SK-N-SH (cell line): ENCODE results near the gene CD6. TPM values are rescaled to one million over a fixed set of nuclear protein-coding genes. Genes with fewer than 3 reads are reported as not detected.
A peak's percentile ranks its signal among the peaks of the same experiment; 100 is the strongest.

ENCODE experiments used
- CTCF ChIA-PET: fragments of 300-600, 350-600 bp; formaldehyde crosslinking; extraction: SDS; loops from one replicate; lab custom pipeline; 2021; lab: Yijun Ruan, JAX
- POLR2A ChIA-PET: fragments of 350-600 bp; sonication (Branson Sonifier 250); formaldehyde crosslinking; extraction: SDS; loops from one replicate; lab custom pipeline; 2020; ENCODE audit warnings: antibody characterized with exemption, inconsistent platforms; lab: Yijun Ruan, JAX
- DNase-seq: peaks from one replicate; pipeline ENCODE4 v3.0.0; 2012
- H2AFZ ChIP-seq: fragments of 200-600 bp; sonication (generic); 2 replicates; pipeline ENCODE4 v1.8.1; 2016; ENCODE audit warnings: antibody characterized with exemption, mild to moderate bottlenecking, low read depth
- H3F3A ChIP-seq: fragments of 200-600 bp; sonication (generic); replicated peaks from 2 replicates; pipeline ENCODE3; 2016; ENCODE audit warnings: antibody characterized with exemption, mild to moderate bottlenecking; ENCODE audit not compliant: insufficient read depth
- H3K27ac ChIP-seq, 2 experiments: fragments of 200-500 bp in 1 of 2; fragments of 200-600 bp in 1 of 2; sonication (Bioruptor generic) in 1 of 2; sonication (generic), shearing (Covaris generic) in 1 of 2; 2 replicates each; pipeline versions ENCODE4 v1.5.1 to v1.6.1; 2014 to 2016; ENCODE audit warnings: low read depth in 2 of 2, inconsistent platforms in 1 of 2, low read length in 1 of 2, mild to moderate bottlenecking in 1 of 2, mixed read lengths in 1 of 2
- H3K27me3 ChIP-seq: fragments of 200-600 bp; sonication (generic), shearing (Covaris generic); 2 replicates; pipeline ENCODE4 v1.6.1; 2016; ENCODE audit warnings: mixed run types; ENCODE audit not compliant: insufficient read depth
- H3K36me3 ChIP-seq, 2 experiments: fragments of 200-500 bp in 1 of 2; fragments of 200-600 bp in 1 of 2; sonication (Bioruptor generic) in 1 of 2; sonication (generic) in 1 of 2; replicated peaks in 1 of 2; 2 replicates each; pipeline versions ENCODE3 to v1.5.1; 2014 to 2016; ENCODE audit warnings: low read length in 1 of 2, mild to moderate bottlenecking in 1 of 2; ENCODE audit not compliant: insufficient read depth in 2 of 2, control insufficient read depth in 1 of 2
- H3K4me1 ChIP-seq, 2 experiments: fragments of 200-500 bp in 1 of 2; fragments of 200-600 bp in 1 of 2; sonication (Bioruptor generic) in 1 of 2; sonication (generic), shearing (Covaris generic) in 1 of 2; 2 replicates each; pipeline versions ENCODE4 v1.5.1 to v1.6.1; 2014 to 2016; ENCODE audit warnings: low read depth in 1 of 2, low read length in 1 of 2, mixed run types in 1 of 2; ENCODE audit not compliant: insufficient read depth in 2 of 2, control insufficient read depth in 1 of 2
- H3K4me2 ChIP-seq: fragments of 200-600 bp; sonication (generic), shearing (Covaris generic); 2 replicates; pipeline ENCODE4 v1.6.1; 2017; ENCODE audit warnings: mixed run types
- H3K4me3 ChIP-seq, 2 experiments: fragments of 200-500 bp in 1 of 2; fragments of 200-600 bp in 1 of 2; sonication (Bioruptor generic) in 1 of 2; sonication (generic), shearing (Covaris generic) in 1 of 2; 2 replicates each; pipeline versions ENCODE4 v1.5.1 to v1.8.1; 2014 to 2016; ENCODE audit warnings: low read depth in 2 of 2, inconsistent platforms in 1 of 2, low read length in 1 of 2, mild to moderate bottlenecking in 1 of 2, mixed read lengths in 1 of 2, moderate library complexity in 1 of 2
- H3K79me2 ChIP-seq: fragments of 200-600 bp; sonication (generic); 2 replicates; pipeline ENCODE4 v1.8.1; 2017; ENCODE audit warnings: mild to moderate bottlenecking; ENCODE audit not compliant: insufficient read depth
- H3K9ac ChIP-seq: fragments of 200-600 bp; sonication (generic); 2 replicates; pipeline ENCODE4 v1.6.1; 2017; ENCODE audit warnings: mixed run types
- H3K9me2 ChIP-seq: fragments of 200-600 bp; sonication (generic); 2 replicates; pipeline ENCODE4 v1.6.1; 2017; ENCODE audit warnings: mixed run types
- H3K9me3 ChIP-seq: fragments of 200-600 bp; sonication (generic); 2 replicates; pipeline ENCODE4 v1.6.1; 2017; ENCODE audit warnings: mixed run types, mild to moderate bottlenecking, moderate library complexity
- H4K20me1 ChIP-seq: fragments of 200-600 bp; sonication (generic); 2 replicates; pipeline ENCODE4 v1.6.1; 2017; ENCODE audit warnings: mild to moderate bottlenecking, mixed run types; ENCODE audit not compliant: insufficient read depth
- EP300 ChIP-seq, 2 experiments: IDR thresholded peaks; 2 replicates each; pipeline versions ENCODE4 v1.4.0 to v1.6.1; 2012; ENCODE audit warnings: borderline replicate concordance in 1 of 2, low read depth in 1 of 2, low read length in 1 of 2
- FOSL2 ChIP-seq: IDR thresholded peaks from 2 replicates; pipeline ENCODE4 v1.4.0; 2012; ENCODE audit warnings: low read depth, mild to moderate bottlenecking, moderate library complexity, borderline replicate concordance
- FOXJ3 ChIP-seq: sonication (generic); formaldehyde crosslinking; IDR thresholded peaks from 2 replicates; pipeline ENCODE4 v1.5.1; 2020; ENCODE audit warnings: mild to moderate bottlenecking, missing genetic modification reagents
- FOXM1 ChIP-seq: IDR thresholded peaks from 2 replicates; pipeline ENCODE4 v1.4.0; 2012; ENCODE audit warnings: low read depth, mild to moderate bottlenecking
- IRF3 ChIP-seq: fragments of 150-350 bp; IDR thresholded peaks from 2 replicates; pipeline ENCODE4 v1.6.1; 2016; ENCODE audit warnings: mild to moderate bottlenecking, low read depth, low read length
- MAX ChIP-seq: IDR thresholded peaks from 2 replicates; pipeline ENCODE4 v1.4.0; 2012; ENCODE audit warnings: low read depth
- NRF1 ChIP-seq: IDR thresholded peaks from 2 replicates; pipeline ENCODE4 v1.6.1; 2012; ENCODE audit warnings: low read depth, mild to moderate bottlenecking, low read length
- POLR2AphosphoS5 ChIP-seq: IDR thresholded peaks from 2 replicates; pipeline ENCODE4 v1.6.1; 2012; ENCODE audit warnings: low read depth, low read length
- RCOR1 ChIP-seq: fragments of 150-350 bp; IDR thresholded peaks from 2 replicates; pipeline ENCODE4 v1.6.1; 2017; ENCODE audit warnings: antibody characterized with exemption, low read length
- REST ChIP-seq: IDR thresholded peaks from 2 replicates; pipeline ENCODE4 v1.6.1; 2012; ENCODE audit warnings: mild to moderate bottlenecking, low read depth, low read length, moderate library complexity
- SIN3A ChIP-seq: IDR thresholded peaks from 2 replicates; pipeline ENCODE4 v1.6.1; 2012; ENCODE audit warnings: low read depth, mild to moderate bottlenecking, low read length, moderate library complexity, borderline replicate concordance
- SMC3 ChIP-seq: IDR thresholded peaks from 2 replicates; pipeline ENCODE4 v1.6.1; 2012; ENCODE audit warnings: low read depth, low read length, improper control_type of control experiment
- TAF1 ChIP-seq: IDR thresholded peaks from 2 replicates; pipeline ENCODE4 v1.6.1; 2012; ENCODE audit warnings: low read depth, mild to moderate bottlenecking, low read length, moderate library complexity, borderline replicate concordance
- TCF12 ChIP-seq: IDR thresholded peaks from 2 replicates; pipeline ENCODE4 v1.4.0; 2012
- USF1 ChIP-seq: IDR thresholded peaks from 2 replicates; pipeline ENCODE4 v1.4.0; 2012; ENCODE audit warnings: low read depth, borderline replicate concordance
- WGBS: methylation state at CpG from one replicate; pipeline ENCODE4 v1.1.6; 2017; ENCODE audit warnings: low lambda C conversion rate; 5-methylcytosine and 5-hydroxymethylcytosine counted together
- polyA plus RNA-seq, 3 experiments: library from polyadenylated mRNA; depleted of rRNA; stranded (reverse); fragments of >200 nt; gene quantifications; 2 replicates each; pipeline ENCODE4 v1.2.3, GENCODE V29; 2012
- TF ChIP-seq, protein P1 (sequence below): IDR thresholded peaks from 2 replicates; pipeline ENCODE4 v1.4.0; 2012; ENCODE audit warnings: low read depth, borderline replicate concordance

Gene CD6
- polyA plus RNA-seq, 1 of the 3 experiments (the other 2 are of a cell fraction) = not detected

- DNase-seq = peak; percentile 78
- Histone ChIP-seq H3K27me3 (peaks cover 13% of the 10 kb centered on the region; the same call in 1 of the 2 replicates), H3K79me2 (no peaks in the 10 kb centered on the region), H4K20me1 (no peaks in the 10 kb centered on the region), H3K4me3 (peak overlapping the region in 1 of 2 experiments; percentile 19; a peak in 3 of 4 replicates), H3F3A (no peaks in the 10 kb centered on the region), H3K36me3 (no peaks in the 10 kb centered on the region), H2AFZ (no peak overlapping the region), H3K27ac (no peak overlapping the region), H3K4me1 (peaks cover 4 to 22% of the 10 kb centered on the region in 2 experiments; a peak in 2 of 4 replicates), H3K9me2 (no peaks in the 10 kb centered on the region), H3K9me3 (no peaks in the 10 kb centered on the region), H3K4me2 (peak overlapping the region; percentile 59; the same call in 1 of the 2 replicates), H3K9ac (no peak overlapping the region)
- TF ChIP-seq FOSL2 = no peak
- ChIA-PET CTCF (interaction anchor here (1.0 to 1.4 kb wide), 3 partner anchors 38 to 179 kb away, joined by 3 to 4 read pairs (median 3); no protein-coding TSS in a partner anchor), POLR2A (no interaction called here)
- 51% methylated on average over 4 of the region's 52 CpGs for WGBS
These were observed 36.0 kb downstream of the CD6 start for GRCh38 chr11:61007383-61007955.

GRCh38 chr11:61007956-61008896 lies 36.7 kb downstream of the CD6 start:
- no peaks in the 10 kb centered on the region for H3K9me3 ChIP-seq
- no peaks in the 10 kb centered on the region for H3K9me2 ChIP-seq
- POLR2A ChIA-PET = no interaction called here
- no peak overlapping the region for H3K27ac ChIP-seq
- H3K4me1 ChIP-seq = peaks cover 4 to 26% of the 10 kb centered on the region in 2 experiments; a peak in 2 of 4 replicates
- CTCF ChIA-PET = interaction anchor here (1.0 to 1.4 kb wide), 2 partner anchors 121 to 179 kb away, joined by 3 to 4 read pairs; no protein-coding TSS in a partner anchor
- peak; percentile 47 for DNase-seq
- H3K79me2 ChIP-seq = no peaks in the 10 kb centered on the region
- no peaks in the 10 kb centered on the region for H4K20me1 ChIP-seq
- WGBS = 67% methylated on average over 29 of the region's 54 CpGs
- no peaks in the 10 kb centered on the region for H3F3A ChIP-seq
- H3K4me2 ChIP-seq = peak overlapping the region; percentile 59; the same call in 1 of the 2 replicates
- H3K4me3 ChIP-seq = peak overlapping the region in 1 of 2 experiments; percentile 19; a peak in 2 of 4 replicates
- no peak overlapping the region for H2AFZ ChIP-seq
- H3K27me3 ChIP-seq = peaks cover 13% of the 10 kb centered on the region; the same call in 1 of the 2 replicates
- no peak overlapping the region for H3K9ac ChIP-seq
- no peaks in the 10 kb centered on the region for H3K36me3 ChIP-seq
- no peak for TF ChIP-seq IRF3
- no peak for TF ChIP-seq TAF1
- TF ChIP-seq RCOR1 = no peak
- no peak for TF ChIP-seq REST
- no peak for TF ChIP-seq SMC3
- TF ChIP-seq NRF1 = no peak
- no peak for TF ChIP-seq FOXM1
- no peak for TF ChIP-seq SIN3A
- TF ChIP-seq FOSL2 = no peak
- TF ChIP-seq MAX = no peak
- TF ChIP-seq TCF12 = no peak
- no peak for TF ChIP-seq USF1
- no peak for TF ChIP-seq EP300 (IDR thresholded peaks at IDR 0.05; ENCODE audit: borderline replicate concordance in 1 of 2, low read depth in 1 of 2, low read length in 1 of 2)
- no peak for TF ChIP-seq FOXJ3 (CRISPR knock-in tag)
- TF ChIP-seq, protein P1, sequence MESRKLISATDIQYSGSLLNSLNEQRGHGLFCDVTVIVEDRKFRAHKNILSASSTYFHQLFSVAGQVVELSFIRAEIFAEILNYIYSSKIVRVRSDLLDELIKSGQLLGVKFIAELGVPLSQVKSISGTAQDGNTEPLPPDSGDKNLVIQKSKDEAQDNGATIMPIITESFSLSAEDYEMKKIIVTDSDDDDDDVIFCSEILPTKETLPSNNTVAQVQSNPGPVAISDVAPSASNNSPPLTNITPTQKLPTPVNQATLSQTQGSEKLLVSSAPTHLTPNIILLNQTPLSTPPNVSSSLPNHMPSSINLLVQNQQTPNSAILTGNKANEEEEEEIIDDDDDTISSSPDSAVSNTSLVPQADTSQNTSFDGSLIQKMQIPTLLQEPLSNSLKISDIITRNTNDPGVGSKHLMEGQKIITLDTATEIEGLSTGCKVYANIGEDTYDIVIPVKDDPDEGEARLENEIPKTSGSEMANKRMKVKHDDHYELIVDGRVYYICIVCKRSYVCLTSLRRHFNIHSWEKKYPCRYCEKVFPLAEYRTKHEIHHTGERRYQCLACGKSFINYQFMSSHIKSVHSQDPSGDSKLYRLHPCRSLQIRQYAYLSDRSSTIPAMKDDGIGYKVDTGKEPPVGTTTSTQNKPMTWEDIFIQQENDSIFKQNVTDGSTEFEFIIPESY = no peak
- no peak for TF ChIP-seq POLR2AphosphoS5
